Gastroesophageal sphincter (tissue), 2 donors: ENCODE data around the gene CD320.

ENCODE experiments used
- EP300 ChIP-seq: sonication (generic); formaldehyde crosslinking; IDR thresholded peaks from one replicate; pipeline ENCODE4 v1.6.1; 2017; ENCODE audit warnings: antibody characterized with exemption, mild to moderate bottlenecking
- POLR2AphosphoS5 ChIP-seq: sonication (generic); formaldehyde crosslinking; IDR thresholded peaks from one replicate; pipeline ENCODE4 v1.6.1; 2017; ENCODE audit warnings: antibody characterized with exemption

- no peak for TF ChIP-seq EP300
- no peak for TF ChIP-seq POLR2AphosphoS5
These were observed 44.1 kb upstream of the CD320 start for GRCh38 chr19:8352134-8352827.
